Activated naive CD4-positive, alpha-beta T cell treated with anti-CD3 and anti-CD28 coated beads for 36 hours (primary cell): Measurements from ENCODE around the gene VWA8. TPM values are rescaled to one million over a fixed set of nuclear protein-coding genes. Genes with fewer than 3 reads are reported as not detected.
A peak's percentile ranks its signal among the peaks of the same experiment; 100 is the strongest.
"Not testable (repeated sequence)": the region's sequence is repeated elsewhere in the genome, so short reads cannot be mapped to it uniquely, and the experiment has no call there.

ENCODE experiments used
- CTCF ChIA-PET: fragments of 350-600 bp; sonication (Branson Sonifier 250); formaldehyde crosslinking; loops from one replicate; lab custom pipeline; 2021; ENCODE audit warnings: antibody characterized with exemption; lab: Charles Lee
- DNase-seq: peaks from one replicate; pipeline ENCODE4 v3.0.0-alpha.2; 2020
- H3K27ac Mint-ChIP-seq: one replicate; pipeline ENCODE4 v1.8.0; 2021; ENCODE audit warnings: mild to moderate bottlenecking, mixed read lengths
- H3K27me3 Mint-ChIP-seq: one replicate; pipeline ENCODE4 v1.8.0; 2021; ENCODE audit warnings: low read depth, mixed read lengths
- H3K36me3 Mint-ChIP-seq: one replicate; pipeline ENCODE4 v1.8.0; 2021; ENCODE audit warnings: low read depth, mixed read lengths
- H3K4me1 Mint-ChIP-seq: one replicate; pipeline ENCODE4 v1.8.0; 2021; ENCODE audit warnings: low read depth, mixed read lengths
- H3K4me3 Mint-ChIP-seq: one replicate; pipeline ENCODE4 v1.8.0; 2021; ENCODE audit warnings: mild to moderate bottlenecking, moderate library complexity, mixed read lengths
- H3K9me3 Mint-ChIP-seq: one replicate; pipeline ENCODE4 v1.8.0; 2021; ENCODE audit warnings: mixed read lengths
- intact Hi-C: fragments of 100-400 bp; cut with micrococcal nuclease; formaldehyde crosslinking; loops from one replicate; pipeline ENCODE4 v1.15.1; 2023
- total RNA-seq, 2 experiments: library from RNA; stranded (reverse); gene quantifications; one replicate each; pipeline ENCODE4 v1.2.3, GENCODE V29; 2021

The VWA8 gene
- total RNA-seq, 2 experiments from 2014 or later: 21.2 to 21.5 TPM

DNA sequence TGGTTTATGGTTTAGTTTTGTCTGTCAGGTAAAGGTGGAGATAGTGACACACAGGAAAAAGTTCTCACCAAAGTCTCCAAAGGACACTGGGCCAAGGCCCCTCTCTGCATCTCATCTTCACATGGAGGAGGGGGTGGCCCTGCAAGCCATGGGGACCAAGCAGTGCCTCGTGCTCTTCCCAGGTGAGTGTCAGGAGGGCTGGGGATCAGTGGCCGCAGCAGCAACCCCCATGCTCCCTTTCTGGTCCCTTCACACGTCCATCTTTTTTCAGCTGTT is 415.5 kb downstream of the VWA8 start:
- Mint-ChIP-seq H3K9me3 (no peaks in the 10 kb centered on the region), H3K27me3 (no peaks in the 10 kb centered on the region)

DNA sequence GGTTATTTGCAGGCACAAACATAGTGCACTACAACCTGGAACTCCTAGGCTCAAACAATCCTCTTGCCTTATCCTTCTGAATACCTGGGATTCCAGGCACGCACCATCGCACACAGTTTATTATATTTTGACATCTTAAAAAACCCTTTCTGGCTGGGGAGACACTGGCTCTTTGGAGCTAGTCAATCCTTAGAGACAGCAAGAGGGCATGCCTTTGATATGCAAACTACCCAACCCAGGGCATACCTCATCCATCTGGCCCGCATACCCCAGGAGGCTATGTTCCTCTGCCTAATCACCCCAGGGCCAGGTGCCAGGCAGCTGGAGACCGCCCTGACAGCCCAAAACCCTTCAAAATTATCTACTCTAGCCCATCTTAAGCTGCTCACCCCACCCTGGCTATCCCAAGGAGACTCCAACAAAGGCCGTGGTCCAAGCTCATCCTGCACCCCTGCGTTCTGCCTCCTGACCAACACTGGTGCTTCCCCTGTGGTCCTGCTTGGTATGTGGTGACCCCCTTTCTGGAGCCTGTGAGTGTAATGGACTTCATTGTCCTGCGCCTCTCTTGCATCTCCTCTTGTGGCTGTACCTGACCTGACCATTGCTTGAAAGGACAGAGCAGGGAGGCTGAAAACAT is 417.1 kb downstream of the VWA8 start:
- CTCF ChIA-PET: interaction anchor here (0.5 kb wide), 1 partner anchor 456 kb away, joined by 4 read pairs; no protein-coding TSS in a partner anchor
- no peak overlapping the region for H3K27ac Mint-ChIP-seq
- no peaks in the 10 kb centered on the region for H3K36me3 Mint-ChIP-seq
- intact Hi-C loops: no loop called here
- no peak for DNase-seq
- H3K27me3 Mint-ChIP-seq: no peaks in the 10 kb centered on the region
- H3K4me1 Mint-ChIP-seq: peaks cover 31% of the 10 kb centered on the region
- no peak overlapping the region for H3K4me3 Mint-ChIP-seq
- H3K9me3 Mint-ChIP-seq: no peaks in the 10 kb centered on the region

More for the DNA sequence above, 415.5 kb downstream of the VWA8 start:
- no peak overlapping the region for H3K4me3 Mint-ChIP-seq
- peaks cover 22% of the 10 kb centered on the region for H3K4me1 Mint-ChIP-seq
- intact Hi-C loops: no loop called here
- CTCF ChIA-PET: no interaction called here
- H3K27ac Mint-ChIP-seq: no peak overlapping the region
- no peaks in the 10 kb centered on the region for H3K36me3 Mint-ChIP-seq
- no peak for DNase-seq

DNA sequence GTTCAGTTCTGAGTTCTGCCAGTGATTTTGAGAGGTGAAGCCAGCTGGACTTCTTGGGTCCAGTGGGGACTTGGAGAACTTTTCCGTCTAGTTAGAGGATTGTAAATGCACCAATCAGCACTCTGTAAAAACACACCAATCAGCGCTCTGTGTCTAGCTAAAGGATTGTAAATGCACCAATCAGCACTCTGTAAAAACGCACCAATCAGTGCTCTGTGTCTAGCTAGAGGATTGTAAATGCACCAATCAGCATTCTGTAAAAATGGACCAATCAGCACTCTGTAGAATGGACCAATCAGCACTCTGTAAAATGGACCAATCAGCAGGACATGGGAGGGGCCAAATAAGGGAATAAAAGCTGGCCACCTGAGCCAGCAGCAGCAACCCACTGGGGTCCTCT is 418.1 kb downstream of the VWA8 start:
- H3K4me1 Mint-ChIP-seq: peaks cover 31% of the 10 kb centered on the region
- H3K36me3 Mint-ChIP-seq, H3K27ac Mint-ChIP-seq, CTCF ChIA-PET, H3K27me3 Mint-ChIP-seq, DNase-seq, H3K4me3 Mint-ChIP-seq, H3K9me3 Mint-ChIP-seq, intact Hi-C loops: not testable (repeated sequence)

DNA sequence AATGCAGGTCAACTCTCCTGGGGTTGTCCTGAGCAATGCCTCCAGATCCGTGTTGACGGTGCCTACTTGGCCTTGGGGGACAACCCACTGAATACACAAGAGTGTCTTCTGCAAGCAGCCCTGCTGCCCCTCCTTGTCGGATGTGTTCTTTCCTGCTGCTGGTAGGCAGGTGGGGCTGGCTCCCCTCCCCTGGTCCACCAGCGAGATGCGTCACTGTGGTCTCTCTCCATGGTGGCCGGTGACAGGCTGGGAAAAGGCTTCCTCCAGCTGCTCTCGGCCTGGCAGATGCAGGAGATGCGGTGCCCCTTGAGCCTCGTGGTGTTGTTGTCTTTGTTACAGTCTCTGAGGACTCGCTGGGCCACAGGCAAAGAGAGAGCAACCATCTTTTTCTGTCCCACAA is 418.6 kb downstream of the VWA8 start:
- no peaks in the 10 kb centered on the region for H3K36me3 Mint-ChIP-seq
- H3K9me3 Mint-ChIP-seq: peaks cover 4% of the 10 kb centered on the region
- CTCF ChIA-PET: no interaction called here
- H3K4me1 Mint-ChIP-seq: peaks cover 31% of the 10 kb centered on the region
- H3K27ac Mint-ChIP-seq: no peak overlapping the region
- H3K4me3 Mint-ChIP-seq: no peak overlapping the region
- H3K27me3 Mint-ChIP-seq: no peaks in the 10 kb centered on the region
- DNase-seq: no peak
- intact Hi-C loops: no loop called here

DNA sequence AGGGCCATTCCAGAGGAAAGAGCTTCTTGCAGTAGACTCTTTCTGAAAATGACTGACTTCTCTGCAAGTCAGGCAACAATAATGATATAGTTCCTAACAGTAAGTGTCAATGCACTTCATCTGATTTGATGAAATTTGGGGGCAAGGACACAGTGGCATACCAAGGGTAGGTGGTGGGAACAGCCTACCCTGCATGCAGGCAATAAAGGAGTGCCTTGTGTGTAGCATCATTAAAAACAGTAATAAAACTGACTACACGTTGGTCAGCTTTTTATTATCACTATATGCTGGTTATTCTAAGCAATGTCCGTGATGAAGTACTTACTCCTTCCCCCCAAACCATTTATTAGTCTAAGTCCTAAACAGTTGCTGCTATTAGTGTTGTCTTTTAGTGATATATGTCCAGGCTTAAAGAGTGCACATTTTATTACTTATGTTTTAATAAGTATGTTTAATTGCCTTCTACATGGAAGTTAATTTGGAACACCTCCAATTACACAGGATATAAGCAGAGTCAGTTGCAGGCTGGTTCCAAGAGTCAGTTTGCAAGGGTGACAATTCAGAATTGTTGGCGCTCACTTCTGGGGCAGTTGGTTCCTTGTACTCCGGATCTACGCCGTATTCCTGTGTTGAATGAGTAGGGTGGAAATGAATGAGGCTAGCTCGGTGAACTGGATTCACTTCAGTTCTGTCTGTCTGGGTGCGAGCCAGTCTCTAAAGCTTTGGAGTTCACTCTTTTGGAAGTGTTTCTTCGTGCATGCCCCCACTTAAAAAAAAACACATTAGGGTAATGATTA is 419.6 kb downstream of the VWA8 start:
- no peak overlapping the region for H3K4me3 Mint-ChIP-seq

DNA sequence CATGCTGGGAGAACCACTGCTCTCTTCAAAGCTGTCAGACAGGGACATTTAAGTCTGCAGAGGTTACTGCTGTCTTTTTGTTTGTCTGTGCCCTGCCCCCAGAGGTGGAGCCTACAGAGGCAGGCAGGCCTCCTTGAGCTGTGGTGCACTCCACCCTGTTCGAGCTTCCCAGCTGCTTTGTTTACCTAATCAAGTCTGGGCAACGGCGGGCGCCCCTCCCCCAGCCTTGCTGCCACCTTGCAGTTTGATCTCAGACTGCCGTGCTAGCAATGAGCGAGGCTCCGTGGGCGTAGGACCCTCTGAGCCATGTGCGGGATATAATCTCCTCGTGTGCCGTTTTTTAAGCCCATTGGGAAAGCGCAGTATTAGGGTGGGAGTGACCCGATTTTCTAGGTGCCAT is 420.7 kb downstream of the VWA8 start:
- H3K4me1 Mint-ChIP-seq: peaks cover 17% of the 10 kb centered on the region
- H3K36me3 Mint-ChIP-seq, H3K27ac Mint-ChIP-seq, H3K4me3 Mint-ChIP-seq, intact Hi-C loops, H3K9me3 Mint-ChIP-seq, CTCF ChIA-PET, H3K27me3 Mint-ChIP-seq: not testable (repeated sequence)
- DNase-seq: peak; percentile 52

More for the DNA sequence above, 419.6 kb downstream of the VWA8 start:
- no peak for DNase-seq
- no peak overlapping the region for H3K27ac Mint-ChIP-seq
- CTCF ChIA-PET: no interaction called here
- peaks cover 4% of the 10 kb centered on the region for H3K9me3 Mint-ChIP-seq
- H3K36me3 Mint-ChIP-seq: no peaks in the 10 kb centered on the region
- H3K27me3 Mint-ChIP-seq: no peaks in the 10 kb centered on the region
- H3K4me1 Mint-ChIP-seq: peaks cover 27% of the 10 kb centered on the region
- intact Hi-C loops: no loop called here

DNA sequence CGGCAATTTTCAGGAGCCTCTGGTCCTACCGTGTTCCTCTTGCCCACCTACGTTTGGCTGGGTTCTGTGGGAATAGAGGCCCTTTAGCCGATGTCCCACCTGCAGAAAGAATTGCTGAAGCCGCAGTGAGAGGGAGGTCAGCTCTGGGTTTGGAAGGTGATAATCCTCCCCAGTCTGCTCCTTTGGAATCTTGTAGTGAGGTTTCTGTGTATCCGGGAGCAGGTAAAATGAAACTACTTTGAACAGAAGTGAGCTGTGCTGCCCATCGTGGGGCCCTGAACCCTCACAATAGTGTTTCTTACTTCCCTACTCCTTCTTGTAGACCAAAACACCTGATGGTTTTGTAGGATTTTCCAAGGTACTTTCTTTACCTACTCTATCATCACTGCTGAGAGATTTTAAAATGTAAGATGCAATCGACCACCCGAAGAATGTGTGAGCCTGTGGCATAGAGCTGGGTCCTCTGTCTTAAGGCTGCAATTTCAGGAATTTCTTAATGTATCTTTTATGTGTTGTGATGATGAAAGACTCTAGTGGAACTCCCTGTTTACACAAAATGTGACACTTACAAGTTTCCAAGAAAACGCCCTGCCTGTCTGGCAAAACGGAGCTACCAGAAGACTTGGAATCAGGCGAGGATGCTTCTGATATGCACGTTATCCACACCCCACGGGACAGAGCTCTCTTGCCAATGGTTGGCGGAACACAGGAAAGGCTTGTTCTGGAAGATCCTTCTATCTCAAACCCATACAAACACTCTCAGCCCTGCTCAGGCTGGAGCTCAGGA is 427.4 kb downstream of the VWA8 start:
- Mint-ChIP-seq H3K36me3 (no peaks in the 10 kb centered on the region), H3K4me1 (no peaks in the 10 kb centered on the region), H3K9me3 (peaks cover 6% of the 10 kb centered on the region), H3K4me3 (no peak overlapping the region), H3K27ac (no peak overlapping the region), H3K27me3 (no peaks in the 10 kb centered on the region)
- CTCF ChIA-PET: interaction anchor here (0.7 kb wide), 1 partner anchor 376 kb away, joined by 3 read pairs; no protein-coding TSS in a partner anchor
- DNase-seq: no peak
- intact Hi-C loops: no loop called here

DNA sequence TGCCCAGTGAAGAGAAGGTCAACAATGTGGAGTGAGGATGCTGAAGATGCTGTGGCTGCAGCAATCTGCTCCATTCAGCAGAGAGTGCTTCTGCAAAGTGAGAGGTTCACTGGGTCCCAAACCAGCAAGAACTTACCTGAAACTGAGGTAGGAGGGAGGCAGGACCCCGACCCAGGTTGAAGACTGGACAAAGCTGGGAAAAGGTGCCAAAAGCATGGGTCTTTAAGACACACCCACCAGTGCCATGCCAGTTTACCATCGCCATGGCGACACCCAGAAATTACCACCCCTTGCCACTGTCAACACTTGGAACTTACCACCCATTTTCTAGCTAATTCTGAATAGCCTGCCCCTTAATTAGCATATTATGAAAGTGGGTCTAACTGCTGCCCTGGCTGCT is 432.9 kb downstream of the VWA8 start:
- Mint-ChIP-seq H3K36me3 (no peaks in the 10 kb centered on the region), H3K27me3 (no peaks in the 10 kb centered on the region), H3K9me3 (no peaks in the 10 kb centered on the region), H3K4me3 (no peak overlapping the region), H3K4me1 (peaks cover 10% of the 10 kb centered on the region), H3K27ac (no peak overlapping the region)
- DNase-seq: no peak
- intact Hi-C loops: no loop called here
- CTCF ChIA-PET: interaction anchor here (2.1 kb wide), 1 partner anchor 68 kb away, joined by 9 read pairs; no protein-coding TSS in a partner anchor

DNA sequence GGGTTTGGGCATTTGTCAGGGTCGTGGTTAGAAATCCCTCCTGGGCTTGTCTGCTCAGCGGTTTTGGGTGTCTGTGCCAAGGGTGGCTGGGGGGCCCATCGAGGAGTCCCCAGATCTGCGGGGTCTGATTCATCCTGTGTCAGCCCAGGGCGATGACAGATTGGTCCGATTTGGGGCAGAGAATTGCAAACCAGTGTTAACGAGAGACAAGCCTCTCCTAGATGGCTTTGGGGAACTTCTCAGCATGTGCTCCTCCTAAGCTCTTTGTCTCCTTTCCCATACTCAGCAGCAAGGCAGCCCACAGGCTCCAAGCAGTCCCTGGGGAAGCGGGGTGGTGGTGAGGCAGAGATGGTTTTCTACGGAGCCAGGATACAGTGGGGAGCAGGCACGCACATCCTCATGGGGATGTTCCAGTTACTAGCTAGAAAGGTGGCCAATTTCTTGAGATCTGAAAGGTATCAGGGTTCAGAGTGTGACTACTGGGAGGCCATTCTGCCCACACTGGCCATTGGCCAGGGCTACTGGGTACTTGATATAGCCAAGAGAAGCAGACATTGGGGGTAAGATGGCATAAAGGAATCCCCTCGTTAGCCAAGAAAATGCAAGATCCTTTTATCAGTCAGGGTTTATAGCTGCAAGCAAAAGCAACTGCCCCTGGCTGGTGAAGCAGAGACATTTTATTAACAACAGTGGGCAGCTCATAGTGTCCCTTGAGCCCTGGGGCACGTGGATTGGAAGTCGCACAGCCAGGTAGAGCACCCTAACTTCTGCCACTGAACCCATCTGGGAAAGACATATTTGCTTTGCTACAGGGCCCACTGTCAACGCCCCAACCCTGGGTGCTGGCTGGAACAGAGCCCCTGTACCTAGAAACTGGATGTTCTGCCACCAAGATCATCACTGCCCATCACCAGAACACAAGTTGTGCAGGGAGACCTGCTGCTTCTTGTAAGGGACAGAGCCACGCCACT is 440.0 kb downstream of the VWA8 start:
- CTCF ChIA-PET: interaction anchor here (0.8 kb wide), 1 partner anchor 26 kb away, joined by 3 read pairs; no protein-coding TSS in a partner anchor
- DNase-seq: no peak
- no peaks in the 10 kb centered on the region for H3K9me3 Mint-ChIP-seq
- intact Hi-C loops: no loop called here
- H3K27me3 Mint-ChIP-seq: no peaks in the 10 kb centered on the region
- H3K36me3 Mint-ChIP-seq: no peaks in the 10 kb centered on the region
- H3K27ac Mint-ChIP-seq: no peak overlapping the region
- H3K4me3 Mint-ChIP-seq: no peak overlapping the region
- H3K4me1 Mint-ChIP-seq: peaks cover 3% of the 10 kb centered on the region

DNA sequence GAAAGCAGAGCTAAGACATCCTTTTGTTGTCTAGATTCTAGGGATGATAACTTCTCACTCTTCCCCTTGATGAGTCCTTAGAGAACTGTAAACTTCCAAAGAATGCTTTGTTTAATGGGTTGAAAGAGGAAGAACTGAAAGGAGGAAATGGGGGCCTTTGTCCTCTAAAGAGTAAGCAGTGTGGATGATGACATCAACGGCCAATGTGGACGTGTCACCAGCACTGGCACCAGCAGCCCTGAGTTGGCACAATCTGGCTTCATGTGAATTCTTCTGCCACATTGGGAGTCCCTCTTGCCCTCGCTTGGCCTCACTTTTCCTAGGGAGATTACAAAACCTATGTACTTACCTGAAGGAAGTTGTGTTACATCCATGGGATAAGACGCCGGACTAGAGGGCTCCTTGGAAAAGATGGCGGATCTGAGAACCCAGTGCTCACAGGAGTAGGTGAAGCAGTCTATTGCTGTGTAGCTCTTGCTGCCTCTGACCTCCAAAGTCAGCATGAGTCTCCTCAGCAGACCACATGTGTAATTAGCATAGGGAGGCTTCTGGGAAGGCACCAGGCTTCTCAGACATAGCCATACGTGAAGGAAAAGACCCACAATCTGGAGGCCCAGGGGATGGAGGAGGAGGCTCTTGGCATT is 440.8 kb downstream of the VWA8 start:
- no peaks in the 10 kb centered on the region for H3K36me3 Mint-ChIP-seq
- H3K9me3 Mint-ChIP-seq: no peaks in the 10 kb centered on the region
- H3K4me1 Mint-ChIP-seq: peaks cover 3% of the 10 kb centered on the region
- CTCF ChIA-PET: interaction anchor here (0.8 kb wide), 1 partner anchor 26 kb away, joined by 3 read pairs; no protein-coding TSS in a partner anchor
- H3K4me3 Mint-ChIP-seq: no peak overlapping the region
- no peaks in the 10 kb centered on the region for H3K27me3 Mint-ChIP-seq
- intact Hi-C loops: no loop called here
- H3K27ac Mint-ChIP-seq: no peak overlapping the region
- no peak for DNase-seq
